Endothelial cell of umbilical vein (primary cell): ENCODE measurements around the gene ETDC.

Source experiments
- EZH2 ChIP-seq: IDR thresholded peaks from 2 replicates; pipeline ENCODE4 v1.6.1; 2012; ENCODE audit warnings: borderline replicate concordance, low read depth, mild to moderate bottlenecking, moderate library complexity, low read length, inconsistent platforms; ENCODE audit not compliant: severe bottlenecking
- FOS ChIP-seq: IDR thresholded peaks from 2 replicates; pipeline ENCODE4 v1.6.1; 2011; ENCODE audit warnings: mild to moderate bottlenecking, low read length, moderate library complexity, borderline replicate concordance; ENCODE audit not compliant: insufficient read depth
- GATA2 ChIP-seq: IDR thresholded peaks from 2 replicates; pipeline ENCODE4 v1.7.0; 2011; ENCODE audit warnings: low read depth, mild to moderate bottlenecking, moderate library complexity, mixed read lengths, low read length; ENCODE audit not compliant: insufficient read length, insufficient read depth
- MYC ChIP-seq: IDR thresholded peaks from one replicate; pipeline ENCODE4 v1.6.1; 2011; ENCODE audit warnings: mild to moderate bottlenecking, low read depth, low read length
- POLR2A ChIP-seq: IDR thresholded peaks from 2 replicates; pipeline ENCODE4 v1.6.1; 2012; ENCODE audit warnings: low read depth, mild to moderate bottlenecking, control low read depth, low read length
- POLR2AphosphoS5 ChIP-seq: IDR thresholded peaks from 2 replicates; pipeline ENCODE4 v1.6.1; 2012; ENCODE audit warnings: low read depth, mild to moderate bottlenecking, control low read depth, low read length, moderate library complexity; ENCODE audit not compliant: insufficient read depth
- TF ChIP-seq, protein P1 (sequence below), 2 donors: IDR thresholded peaks; 1 replicate in 1 of 2; 2 replicates in 1 of 2; pipeline ENCODE4 v1.5.1; 2011; ENCODE audit warnings: low read length in 2 of 2, mild to moderate bottlenecking in 2 of 2, moderate library complexity in 2 of 2, control low read depth in 1 of 2, inconsistent platforms in 1 of 2, low read depth in 1 of 2; ENCODE audit not compliant: insufficient read depth in 1 of 2; ENCODE audit errors: extremely low read depth in 1 of 2
- TF ChIP-seq, protein P2 (sequence below): IDR thresholded peaks from 2 replicates; pipeline ENCODE4 v1.6.1; 2011; ENCODE audit not compliant: insufficient read depth, insufficient read length

DNA sequence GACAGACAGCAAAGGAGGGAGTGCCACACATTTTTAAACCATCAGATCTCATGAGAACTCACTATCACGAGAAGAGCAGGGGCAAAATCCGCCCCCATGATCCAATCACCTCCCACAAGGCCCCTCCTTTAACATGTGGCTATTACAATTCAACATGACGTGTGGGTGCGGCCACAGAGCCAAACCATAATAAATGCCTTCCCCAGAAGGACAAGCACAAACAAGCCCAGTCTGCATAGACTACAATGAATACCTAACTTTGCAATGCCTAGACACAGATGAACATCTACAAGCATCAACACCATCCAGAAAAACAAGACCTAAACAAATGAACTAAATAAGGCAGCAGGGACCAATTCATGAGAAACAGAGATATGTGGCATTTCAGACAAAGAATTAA is 45.1 kb upstream of the ETDC start:
- TF ChIP-seq, protein P1, sequence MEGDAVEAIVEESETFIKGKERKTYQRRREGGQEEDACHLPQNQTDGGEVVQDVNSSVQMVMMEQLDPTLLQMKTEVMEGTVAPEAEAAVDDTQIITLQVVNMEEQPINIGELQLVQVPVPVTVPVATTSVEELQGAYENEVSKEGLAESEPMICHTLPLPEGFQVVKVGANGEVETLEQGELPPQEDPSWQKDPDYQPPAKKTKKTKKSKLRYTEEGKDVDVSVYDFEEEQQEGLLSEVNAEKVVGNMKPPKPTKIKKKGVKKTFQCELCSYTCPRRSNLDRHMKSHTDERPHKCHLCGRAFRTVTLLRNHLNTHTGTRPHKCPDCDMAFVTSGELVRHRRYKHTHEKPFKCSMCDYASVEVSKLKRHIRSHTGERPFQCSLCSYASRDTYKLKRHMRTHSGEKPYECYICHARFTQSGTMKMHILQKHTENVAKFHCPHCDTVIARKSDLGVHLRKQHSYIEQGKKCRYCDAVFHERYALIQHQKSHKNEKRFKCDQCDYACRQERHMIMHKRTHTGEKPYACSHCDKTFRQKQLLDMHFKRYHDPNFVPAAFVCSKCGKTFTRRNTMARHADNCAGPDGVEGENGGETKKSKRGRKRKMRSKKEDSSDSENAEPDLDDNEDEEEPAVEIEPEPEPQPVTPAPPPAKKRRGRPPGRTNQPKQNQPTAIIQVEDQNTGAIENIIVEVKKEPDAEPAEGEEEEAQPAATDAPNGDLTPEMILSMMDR (IDR thresholded peaks at IDR 0.05; ENCODE audit: extremely low read depth in 1 of 2, insufficient read depth in 1 of 2, low read depth in 1 of 2, low read length in 2 of 2), result no peak
- TF ChIP-seq POLR2A (no peak), POLR2AphosphoS5 (no peak), EZH2 (no peak), MYC (no peak), FOS (no peak), GATA2 (no peak)
- TF ChIP-seq, protein P2, sequence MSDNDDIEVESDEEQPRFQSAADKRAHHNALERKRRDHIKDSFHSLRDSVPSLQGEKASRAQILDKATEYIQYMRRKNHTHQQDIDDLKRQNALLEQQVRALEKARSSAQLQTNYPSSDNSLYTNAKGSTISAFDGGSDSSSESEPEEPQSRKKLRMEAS, result no peak
